Stimulated activated naive CD8-positive, alpha-beta T cell treated with anti-CD3 and anti-CD28 coated beads, Interleukin-15, Interleukin-2, amounts not matched to agents 100 U/mL and 50 U/mL, for 24 hours (primary cell): ENCODE measurements around the gene RABL2A.
"Not testable (repeated sequence)": the region's sequence is repeated elsewhere in the genome, so short reads cannot be mapped to it uniquely, and the experiment has no call there.

ENCODE experiments used
- ATAC-seq: fragments of 150-1000 bp; cut with Tn5 transposase; one replicate; pipeline ENCODE4 v1.10.0; 2021
- DNase-seq: peaks from one replicate; pipeline ENCODE4 v3.0.0; 2021

The RABL2A gene

GRCh38 chr2:113626616-113627330 is at the start of gene RABL2A:
Gene RABL2A, plus strand, starts transcription at chr2:113627266. Its CDS starts 1,341 bp downstream, at chr2:113628607.
- DNase-seq (peak; percentile 88), ATAC-seq (peak; percentile 95)

- not testable (repeated sequence) for ATAC-seq, DNase-seq
These were observed 48.6 kb upstream of the RABL2A start for GRCh38 chr2:113578508-113578907.

GRCh38 chr2:113582473-113582872 is 44.6 kb upstream of the RABL2A start:
- DNase-seq = not testable (repeated sequence)

GRCh38 chr2:113583521-113584225 is 43.4 kb upstream of the RABL2A start:
- not testable (repeated sequence) for ATAC-seq
- DNase-seq = peak; percentile 88

More at GRCh38 chr2:113582473-113582872, 44.6 kb upstream of the RABL2A start:
- not testable (repeated sequence) for ATAC-seq

GRCh38 chr2:113584311-113585092 is 42.6 kb upstream of the RABL2A start:
- ATAC-seq = not testable (repeated sequence)
- peak; percentile 39 for DNase-seq

- peak; percentile 73 for DNase-seq
These were observed 39.9 kb upstream of the RABL2A start for GRCh38 chr2:113587201-113587600.

GRCh38 chr2:113589591-113589990 is 37.5 kb upstream of the RABL2A start:
- ATAC-seq, DNase-seq: not testable (repeated sequence)

More at GRCh38 chr2:113587201-113587600, 39.9 kb upstream of the RABL2A start:
- ATAC-seq = not testable (repeated sequence)

GRCh38 chr2:113591926-113592325 is 35.1 kb upstream of the RABL2A start:
- not testable (repeated sequence) for DNase-seq, ATAC-seq

- ATAC-seq, DNase-seq: not testable (repeated sequence)
These were observed 33.8 kb upstream of the RABL2A start for GRCh38 chr2:113593280-113593679.

- DNase-seq, ATAC-seq: not testable (repeated sequence)
These were observed 31.3 kb upstream of the RABL2A start for GRCh38 chr2:113595725-113596124.

GRCh38 chr2:113597164-113597563 is 29.9 kb upstream of the RABL2A start:
- not testable (repeated sequence) for DNase-seq, ATAC-seq

GRCh38 chr2:113597572-113597971 is 29.5 kb upstream of the RABL2A start:
- DNase-seq, ATAC-seq: not testable (repeated sequence)

GRCh38 chr2:113598180-113598579 is 28.9 kb upstream of the RABL2A start:
- not testable (repeated sequence) for DNase-seq, ATAC-seq

GRCh38 chr2:113598738-113599137 is 28.3 kb upstream of the RABL2A start:
- not testable (repeated sequence) for ATAC-seq, DNase-seq

GRCh38 chr2:113599208-113599607 is 27.9 kb upstream of the RABL2A start:
- not testable (repeated sequence) for ATAC-seq, DNase-seq

- ATAC-seq = not testable (repeated sequence)
- peak; percentile 78 for DNase-seq
These were observed 24.9 kb upstream of the RABL2A start for GRCh38 chr2:113602040-113602769.

GRCh38 chr2:113602869-113603466 is 24.1 kb upstream of the RABL2A start:
- no peak for DNase-seq
- ATAC-seq = no peak

GRCh38 chr2:113603467-113604084 is 23.5 kb upstream of the RABL2A start:
- ATAC-seq (peak; percentile 96), DNase-seq (peak; percentile 84)

- not testable (repeated sequence) for ATAC-seq
- peak; percentile 91 for DNase-seq
These were observed 23.0 kb upstream of the RABL2A start for GRCh38 chr2:113604085-113604477.

GRCh38 chr2:113604661-113605060 is 22.4 kb upstream of the RABL2A start:
- ATAC-seq, DNase-seq: not testable (repeated sequence)
